ENCODE data around the gene ZNF280D.

ZNF280D gene

GRCh38 chr15:56739964-56740640 lies 6.8 kb upstream of the ZNF280D start:
- ChIA-PET CTCF (interaction anchor here (1.1 to 1.5 kb wide), 6 partner anchors 9 to 241 kb away, joined by 3 to 5 read pairs (median 3); no protein-coding TSS in a partner anchor), POLR2A (no interaction called here)
- no peak for DNase-seq (ENCODE audit: extremely low spot score)
- no peak for TF ChIP-seq CTCF (IDR thresholded peaks at IDR 0.05; ENCODE audit: control extremely low read depth, extremely low read depth, low read depth, missing control alignments)

- no peak for DNase-seq (ENCODE audit: extremely low spot score)
- no peak for TF ChIP-seq CTCF (IDR thresholded peaks at IDR 0.05; ENCODE audit: control extremely low read depth, extremely low read depth, low read depth, missing control alignments)
- ChIA-PET CTCF (interaction anchor here (1.1 to 2.4 kb wide), 6 partner anchors 8 to 240 kb away, joined by 3 to 9 read pairs (median 4); no protein-coding TSS in a partner anchor), POLR2A (no interaction called here)
Observed at GRCh38 chr15:56739474-56739873, 6.2 kb upstream of the ZNF280D start.

- no peak for DNase-seq (ENCODE audit: extremely low spot score)
- ChIA-PET CTCF (interaction anchor here (1.1 to 2.4 kb wide), 4 partner anchors 9 to 27 kb away, joined by 3 to 9 read pairs (median 4); no protein-coding TSS in a partner anchor), POLR2A (no interaction called here)
- TF ChIP-seq CTCF (IDR thresholded peaks at IDR 0.05; ENCODE audit: control extremely low read depth, extremely low read depth, low read depth, missing control alignments) = no peak
Observed at GRCh38 chr15:56737791-56738190, 4.5 kb upstream of the ZNF280D start.

GRCh38 chr15:56736881-56737707 lies 3.8 kb upstream of the ZNF280D start:
- DNase-seq (ENCODE audit: extremely low spot score) = no peak
- CTCF ChIA-PET = interaction anchor here (1.2 to 2.4 kb wide), 4 partner anchors 10 to 242 kb away, joined by 3 to 9 read pairs (median 4); no protein-coding TSS in a partner anchor
- POLR2A ChIA-PET = interaction anchor here (0.6 kb wide), 1 partner anchor 995 kb away, joined by 4 read pairs; no protein-coding TSS in a partner anchor
- TF ChIP-seq CTCF (IDR thresholded peaks at IDR 0.05; ENCODE audit: control extremely low read depth, extremely low read depth, low read depth, missing control alignments) = no peak

GRCh38 chr15:56736308-56736707 lies 3.0 kb upstream of the ZNF280D start:
- POLR2A ChIA-PET = no interaction called here
- no peak for TF ChIP-seq CTCF (IDR thresholded peaks at IDR 0.05; ENCODE audit: control extremely low read depth, extremely low read depth, low read depth, missing control alignments)
- CTCF ChIA-PET = interaction anchor here (1.4 to 1.6 kb wide), 2 partner anchors 17 to 242 kb away, joined by 3 to 4 read pairs; no protein-coding TSS in a partner anchor
- DNase-seq (ENCODE audit: extremely low spot score) = no peak

GRCh38 chr15:56735589-56735988 lies 2.3 kb upstream of the ZNF280D start:
- POLR2A ChIA-PET = no interaction called here
- no peak for DNase-seq (ENCODE audit: extremely low spot score)
- CTCF ChIA-PET = interaction anchor here (1.5 kb wide), 1 partner anchor 9 kb away, joined by 3 read pairs; no protein-coding TSS in a partner anchor
- TF ChIP-seq CTCF (IDR thresholded peaks at IDR 0.05; ENCODE audit: control extremely low read depth, extremely low read depth, low read depth, missing control alignments) = no peak

Measured in GM10248 (cell line).